Endothelial cell of umbilical vein (primary cell): Measurements from ENCODE around the gene PALD1. TPM values are rescaled to one million over a fixed set of nuclear protein-coding genes. Genes with fewer than 3 reads are reported as not detected.

ENCODE experiments used
- BruUV-seq: library from RNA; stranded (reverse); fragments of 400-500 nt; replicated peaks from 2 replicates; lab custom pipeline; 2021; lab: Mats Ljungman, UMichigan
- CTCF ChIA-PET: fragments of 300-600, 350-600 bp; sonication (Branson Sonifier 250); formaldehyde crosslinking; loops from one replicate; lab custom pipeline; 2021; ENCODE audit warnings: antibody characterized with exemption, inconsistent platforms; lab: Charles Lee
- POLR2A ChIA-PET: fragments of 300-600, 350-600 bp; sonication (Branson Sonifier 250); formaldehyde crosslinking; loops from one replicate; lab custom pipeline; 2021; ENCODE audit warnings: antibody characterized with exemption, inconsistent platforms; lab: Charles Lee
- DNase-seq: peaks from one replicate; pipeline ENCODE4 v3.0.0-alpha.2; 2011; ENCODE audit warnings: low read depth, low spot score
- FAIRE-seq: peaks from 2 replicates; lab custom pipeline; 2011; peaks lifted over from hg19 to GRCh38; lab: Jason Lieb, UNC
- H2AFZ ChIP-seq: 2 replicates; pipeline ENCODE4 v1.6.0; 2012; ENCODE audit warnings: low read depth, low read length, control low read depth, inconsistent platforms
- H3K27ac ChIP-seq: 2 replicates; pipeline ENCODE4 v1.5.1; 2011; ENCODE audit warnings: low read depth, mild to moderate bottlenecking, control low read depth, low read length, moderate library complexity; ENCODE audit not compliant: insufficient read depth
- H3K27me3 ChIP-seq, 2 experiments: 2 replicates each; pipeline versions ENCODE4 v1.6.0 to v1.6.1; 2011; ENCODE audit warnings: low read length in 2 of 2, mixed read lengths in 1 of 2; ENCODE audit not compliant: control insufficient read depth in 2 of 2, insufficient read depth in 2 of 2
- H3K36me3 ChIP-seq, 2 experiments: 2 replicates in 1 of 2; 3 replicates in 1 of 2; pipeline ENCODE4 v1.5.1; 2011; ENCODE audit warnings: low read length in 2 of 2, mild to moderate bottlenecking in 1 of 2, moderate library complexity in 1 of 2; ENCODE audit not compliant: control insufficient read depth in 2 of 2, insufficient read depth in 2 of 2; ENCODE audit errors: extremely low read depth in 1 of 2
- H3K4me1 ChIP-seq: 3 replicates; pipeline ENCODE4 v1.5.1; 2011; ENCODE audit warnings: mild to moderate bottlenecking, low read length; ENCODE audit not compliant: control insufficient read depth, insufficient read depth; ENCODE audit errors: extremely low read depth
- H3K4me2 ChIP-seq: 2 replicates; pipeline ENCODE4 v1.6.1; 2011; ENCODE audit warnings: low read length, control low read depth, mixed read lengths; ENCODE audit not compliant: insufficient read depth
- H3K4me3 ChIP-seq, 3 experiments: fragments of 200-600 bp in 1 of 3; sonication (generic), shearing (Covaris generic) in 1 of 3; replicated peaks in 1 of 3; 2 replicates each; pipeline ENCODE4 v1.5.1; 2011 to 2016; ENCODE audit warnings: control low read depth in 3 of 3, low read length in 3 of 3, mild to moderate bottlenecking in 2 of 3, inconsistent platforms in 1 of 3, low read depth in 1 of 3, moderate library complexity in 1 of 3; ENCODE audit not compliant: insufficient read depth in 1 of 3
- H3K79me2 ChIP-seq: 2 replicates; pipeline ENCODE4 v1.6.0; 2012; ENCODE audit warnings: low read length, inconsistent platforms; ENCODE audit not compliant: control insufficient read depth, insufficient read depth
- H3K9ac ChIP-seq: replicated peaks from 2 replicates; pipeline ENCODE3; 2011; ENCODE audit warnings: low read length, control low read depth; ENCODE audit not compliant: insufficient read depth; ENCODE audit errors: extremely low read depth
- H3K9me1 ChIP-seq: replicated peaks from 3 replicates; pipeline ENCODE4 v1.6.0; 2011; ENCODE audit warnings: mild to moderate bottlenecking, low read length; ENCODE audit not compliant: control insufficient read depth, insufficient read depth; ENCODE audit errors: extremely low read depth
- H3K9me3 ChIP-seq: replicated peaks from 2 replicates; pipeline ENCODE4 v1.5.1; 2012; ENCODE audit warnings: low read length, inconsistent platforms; ENCODE audit not compliant: control insufficient read depth, insufficient read depth
- H4K20me1 ChIP-seq: replicated peaks from 2 replicates; pipeline ENCODE3; 2011; ENCODE audit warnings: mild to moderate bottlenecking, low read length; ENCODE audit not compliant: control insufficient read depth, insufficient read depth; ENCODE audit errors: extremely low read depth
- CTCF ChIP-seq, 2 donors: IDR thresholded peaks; 1 replicate in 1 of 2; 2 replicates in 1 of 2; pipeline ENCODE4 v1.5.1; 2011; ENCODE audit warnings: low read length in 2 of 2, mild to moderate bottlenecking in 2 of 2, moderate library complexity in 2 of 2, control low read depth in 1 of 2, inconsistent platforms in 1 of 2, low read depth in 1 of 2; ENCODE audit not compliant: insufficient read depth in 1 of 2; ENCODE audit errors: extremely low read depth in 1 of 2
- EZH2 ChIP-seq: IDR thresholded peaks from 2 replicates; pipeline ENCODE4 v1.6.1; 2012; ENCODE audit warnings: borderline replicate concordance, low read depth, mild to moderate bottlenecking, moderate library complexity, low read length, inconsistent platforms; ENCODE audit not compliant: severe bottlenecking
- FOS ChIP-seq: IDR thresholded peaks from 2 replicates; pipeline ENCODE4 v1.6.1; 2011; ENCODE audit warnings: mild to moderate bottlenecking, low read length, moderate library complexity, borderline replicate concordance; ENCODE audit not compliant: insufficient read depth
- GATA2 ChIP-seq: IDR thresholded peaks from 2 replicates; pipeline ENCODE4 v1.7.0; 2011; ENCODE audit warnings: low read depth, mild to moderate bottlenecking, moderate library complexity, mixed read lengths, low read length; ENCODE audit not compliant: insufficient read length, insufficient read depth
- JUN ChIP-seq: IDR thresholded peaks from 2 replicates; pipeline ENCODE4 v1.6.1; 2011; ENCODE audit warnings: borderline replicate concordance, low read depth; ENCODE audit not compliant: insufficient read length, insufficient read depth
- MAX ChIP-seq: IDR thresholded peaks from 2 replicates; pipeline ENCODE4 v1.6.1; 2011; ENCODE audit not compliant: insufficient read depth, insufficient read length
- MYC ChIP-seq: IDR thresholded peaks from one replicate; pipeline ENCODE4 v1.6.1; 2011; ENCODE audit warnings: mild to moderate bottlenecking, low read depth, low read length
- POLR2A ChIP-seq: IDR thresholded peaks from 2 replicates; pipeline ENCODE4 v1.6.1; 2012; ENCODE audit warnings: low read depth, mild to moderate bottlenecking, control low read depth, low read length
- dilution Hi-C: fragments of 300-500 bp; cut with MboI; formaldehyde crosslinking; loops from one replicate; pipeline ENCODE4 v1.15.0; 2019; ENCODE audit warnings: low sequenced_read_pairs; ENCODE audit not compliant: extremely low pct_ligation_motif_present
- intact Hi-C: fragments of 100-400 bp; cut with micrococcal nuclease; formaldehyde crosslinking; loops from one replicate; pipeline ENCODE4 v1.10.0; 2022
- polyA plus RNA-seq, 4 experiments: library from polyadenylated mRNA; depleted of rRNA in 3 of 4; stranded (reverse) in 3 of 4; unstranded in 1 of 4; fragments of >200 nt; gene quantifications; 2 replicates each; pipeline versions ENCODE4 v1.2.1 to v1.2.3, GENCODE V29; 2011 to 2012; ENCODE audit warnings: missing spikeins in 1 of 4
- total RNA-seq: library from RNA; stranded (reverse); gene quantifications from 2 replicates; pipeline ENCODE4 v1.2.3, GENCODE V29; 2021

PALD1 gene
- total and polyA plus RNA-seq, 2 donors (not counting 3 experiments of a cell fraction or from before 2014, with no cell fraction given) = 16.6 to 73.3 TPM

- no peaks in the 10 kb centered on the region for H3K4me1 ChIP-seq
- no TSS peak for BruUV-seq
- CTCF ChIA-PET = no interaction called here
Measured at GRCh38 chr10:70564113-70564725, 85.7 kb downstream of the PALD1 start.

More at GRCh38 chr10:70564113-70564725, 85.7 kb downstream of the PALD1 start:
- no peaks in the 10 kb centered on the region for H4K20me1 ChIP-seq
- H3K36me3 ChIP-seq = no peaks in the 10 kb centered on the region
- DNase-seq = no peak
- H3K9me1 ChIP-seq = no peaks in the 10 kb centered on the region
- no peak overlapping the region for H3K4me2 ChIP-seq
- intact Hi-C loops = no loop called here
- H3K9me3 ChIP-seq = no peaks in the 10 kb centered on the region
- H3K27me3 ChIP-seq = no peaks in the 10 kb centered on the region
- H3K79me2 ChIP-seq = no peaks in the 10 kb centered on the region
- dilution Hi-C loops = no loop called here
- no peak for TF ChIP-seq JUN
- no peak for TF ChIP-seq POLR2A
- no peak for TF ChIP-seq EZH2
- TF ChIP-seq FOS = no peak
- no peak for TF ChIP-seq MYC
- no peak for TF ChIP-seq CTCF (IDR thresholded peaks at IDR 0.05; ENCODE audit: extremely low read depth in 1 of 2, insufficient read depth in 1 of 2, low read depth in 1 of 2, low read length in 2 of 2)
- no peak for TF ChIP-seq GATA2
- TF ChIP-seq MAX = no peak
- no peak overlapping the region for H2AFZ ChIP-seq
- no peak for FAIRE-seq
- POLR2A ChIA-PET = no interaction called here
- no peak overlapping the region for H3K27ac ChIP-seq
- H3K9ac ChIP-seq = no peak overlapping the region
- no peak overlapping the region for H3K4me3 ChIP-seq
